GM10248 (cell line): Measurements from ENCODE around the gene BBIP1.

Experiments
- CTCF ChIA-PET: fragments of 300-600 bp; sonication (Branson Sonifier 250); formaldehyde crosslinking; extraction: SDS; loops from one replicate; lab custom pipeline; 2021; ENCODE audit warnings: antibody characterized with exemption; lab: Yijun Ruan, JAX
- POLR2A ChIA-PET: fragments of 350-650 bp; sonication (Branson Sonifier 250); formaldehyde crosslinking; extraction: SDS; loops from one replicate; lab custom pipeline; 2020; ENCODE audit warnings: antibody characterized with exemption; lab: Yijun Ruan, JAX
- DNase-seq: peaks from one replicate; pipeline ENCODE4 v3.0.0; 2012; ENCODE audit errors: extremely low spot score
- CTCF ChIP-seq: IDR thresholded peaks from 2 replicates; pipeline ENCODE4 v1.5.1; 2012; ENCODE audit warnings: mild to moderate bottlenecking, low read depth; ENCODE audit errors: extremely low read depth, missing control alignments, control extremely low read depth

BBIP1 gene

GRCh38 chr10:110947061-110947595, 28.1 kb upstream of the BBIP1 start:
- no peak for TF ChIP-seq CTCF
- CTCF ChIA-PET: interaction anchor here (0.8 to 1.1 kb wide), 2 partner anchors 15 to 30 kb away, joined by 3 to 5 read pairs; no protein-coding TSS in a partner anchor
- POLR2A ChIA-PET: no interaction called here
- DNase-seq: no peak

GRCh38 chr10:110946496-110946895, 27.5 kb upstream of the BBIP1 start:
- POLR2A ChIA-PET: no interaction called here
- CTCF ChIA-PET: interaction anchor here (1.1 to 1.7 kb wide), 2 partner anchors 15 to 26 kb away, joined by 4 to 5 read pairs; no protein-coding TSS in a partner anchor
- no peak for TF ChIP-seq CTCF
- no peak for DNase-seq

- POLR2A ChIA-PET: no interaction called here
- CTCF ChIA-PET: interaction anchor here (0.9 to 2.0 kb wide), 8 partner anchors 9 to 26 kb away, joined by 3 to 7 read pairs (median 4); partner anchors contain the start of gene BBIP1
- TF ChIP-seq CTCF: no peak
- DNase-seq: no peak
These were observed 25.9 kb upstream of the BBIP1 start for GRCh38 chr10:110944792-110945396.

GRCh38 chr10:110939419-110939818, 20.4 kb upstream of the BBIP1 start:
- TF ChIP-seq CTCF: no peak
- POLR2A ChIA-PET: no interaction called here
- CTCF ChIA-PET: no interaction called here
- DNase-seq: no peak

- TF ChIP-seq CTCF: no peak
- DNase-seq: no peak
- POLR2A ChIA-PET: no interaction called here
- CTCF ChIA-PET: interaction anchor here (1.7 kb wide), 1 partner anchor 20 kb away, joined by 3 read pairs; no protein-coding TSS in a partner anchor
These were observed 17.8 kb upstream of the BBIP1 start for GRCh38 chr10:110936757-110937156.

- no peak for DNase-seq
- ChIA-PET CTCF (interaction anchor here (1.1 to 1.4 kb wide), 2 partner anchors 8 to 13 kb away, joined by 3 to 4 read pairs; no protein-coding TSS in a partner anchor), POLR2A (no interaction called here)
- no peak for TF ChIP-seq CTCF
These were observed 13.7 kb upstream of the BBIP1 start for GRCh38 chr10:110932505-110933180.
